Effector memory CD4-positive, alpha-beta T cell (primary cell): ENCODE results near the gene ARHGEF6.
A peak's percentile ranks its signal among the peaks of the same experiment; 100 is the strongest.

Experiments
- DNase-seq, 3 donors: peaks; one replicate each; pipeline ENCODE4 v3.0.0-alpha.2; 2020
- H3K27ac ChIP-seq: 2 replicates; pipeline ENCODE4 v1.7.0; 2013; ENCODE audit warnings: mild to moderate bottlenecking, low read length, moderate library complexity; ENCODE audit not compliant: insufficient read depth, poor library complexity, severe bottlenecking
- H3K27me3 ChIP-seq: replicated peaks from 2 replicates; pipeline ENCODE4 v1.7.0; 2013; ENCODE audit warnings: mild to moderate bottlenecking, low read length; ENCODE audit not compliant: insufficient read depth, control insufficient read depth, poor library complexity, severe bottlenecking
- H3K36me3 ChIP-seq: 2 replicates; pipeline ENCODE4 v1.7.0; 2013; ENCODE audit warnings: mild to moderate bottlenecking, low read length, moderate library complexity; ENCODE audit not compliant: control insufficient read depth, insufficient read depth
- H3K4me1 ChIP-seq: 2 replicates; pipeline ENCODE4 v1.7.0; 2013; ENCODE audit warnings: low read length, mild to moderate bottlenecking; ENCODE audit not compliant: control insufficient read depth, insufficient read depth, poor library complexity, severe bottlenecking
- H3K4me3 ChIP-seq: 2 replicates; pipeline ENCODE4 v1.7.0; 2013; ENCODE audit warnings: low read length, low read depth, mild to moderate bottlenecking; ENCODE audit not compliant: insufficient read depth, poor library complexity, severe bottlenecking
- H3K9me3 ChIP-seq: 2 replicates; pipeline ENCODE4 v1.7.0; 2013; ENCODE audit warnings: mild to moderate bottlenecking, low read length, moderate library complexity; ENCODE audit not compliant: control insufficient read depth

Gene ARHGEF6

GRCh38 chrX:136635235-136635634 is 145.5 kb downstream of the ARHGEF6 start:
- peak overlapping the region; percentile 62 for H3K27ac ChIP-seq
- no peak for DNase-seq
- H3K4me3 ChIP-seq = peak overlapping the region; percentile 30
- H3K9me3 ChIP-seq = no peaks in the 10 kb centered on the region
- H3K36me3 ChIP-seq = no peaks in the 10 kb centered on the region
- H3K27me3 ChIP-seq = no peaks in the 10 kb centered on the region
- H3K4me1 ChIP-seq = peaks cover 36% of the 10 kb centered on the region

- Histone ChIP-seq H3K27ac (peak overlapping the region; percentile 45), H3K36me3 (no peaks in the 10 kb centered on the region), H3K4me3 (no peak overlapping the region), H3K9me3 (no peaks in the 10 kb centered on the region), H3K27me3 (no peaks in the 10 kb centered on the region), H3K4me1 (peaks cover 44% of the 10 kb centered on the region)
- DNase-seq = no peak
These were observed 149.9 kb downstream of the ARHGEF6 start for GRCh38 chrX:136630881-136631280.

GRCh38 chrX:136629084-136629750 is 151.5 kb downstream of the ARHGEF6 start:
- H3K9me3 ChIP-seq = no peaks in the 10 kb centered on the region
- H3K27me3 ChIP-seq = no peaks in the 10 kb centered on the region
- no peak overlapping the region for H3K4me3 ChIP-seq
- no peaks in the 10 kb centered on the region for H3K36me3 ChIP-seq
- H3K27ac ChIP-seq = peak overlapping the region; percentile 51
- H3K4me1 ChIP-seq = peaks cover 33% of the 10 kb centered on the region
- DNase-seq = no peak

GRCh38 chrX:136627409-136627808 is 153.3 kb downstream of the ARHGEF6 start:
- H3K27me3 ChIP-seq = no peaks in the 10 kb centered on the region
- H3K4me1 ChIP-seq = peaks cover 28% of the 10 kb centered on the region
- no peak overlapping the region for H3K4me3 ChIP-seq
- H3K9me3 ChIP-seq = no peaks in the 10 kb centered on the region
- peak overlapping the region; percentile 33 for H3K27ac ChIP-seq
- no peaks in the 10 kb centered on the region for H3K36me3 ChIP-seq
- DNase-seq = peak in 2 of 3 donors; percentile 32 to 43

GRCh38 chrX:136626891-136627290 is 153.8 kb downstream of the ARHGEF6 start:
- H3K27ac ChIP-seq = peak overlapping the region; percentile 33
- no peaks in the 10 kb centered on the region for H3K9me3 ChIP-seq
- H3K27me3 ChIP-seq = no peaks in the 10 kb centered on the region
- peaks cover 27% of the 10 kb centered on the region for H3K4me1 ChIP-seq
- DNase-seq = no peak
- H3K36me3 ChIP-seq = no peaks in the 10 kb centered on the region
- H3K4me3 ChIP-seq = no peak overlapping the region

- Histone ChIP-seq H3K27me3 (no peaks in the 10 kb centered on the region), H3K9me3 (no peaks in the 10 kb centered on the region), H3K4me3 (no peak overlapping the region), H3K4me1 (peaks cover 27% of the 10 kb centered on the region), H3K27ac (peak overlapping the region; percentile 44), H3K36me3 (no peaks in the 10 kb centered on the region)
- DNase-seq = no peak
These were observed 154.5 kb downstream of the ARHGEF6 start for GRCh38 chrX:136626237-136626636.

GRCh38 chrX:136625246-136625645 is 155.5 kb downstream of the ARHGEF6 start:
- no peaks in the 10 kb centered on the region for H3K27me3 ChIP-seq
- peak overlapping the region; percentile 44 for H3K27ac ChIP-seq
- H3K4me1 ChIP-seq = peaks cover 23% of the 10 kb centered on the region
- H3K36me3 ChIP-seq = no peaks in the 10 kb centered on the region
- no peaks in the 10 kb centered on the region for H3K9me3 ChIP-seq
- H3K4me3 ChIP-seq = no peak overlapping the region
- no peak for DNase-seq

- Histone ChIP-seq H3K9me3 (no peaks in the 10 kb centered on the region), H3K36me3 (no peaks in the 10 kb centered on the region), H3K4me3 (no peak overlapping the region), H3K27ac (no peak overlapping the region), H3K4me1 (peaks cover 20% of the 10 kb centered on the region), H3K27me3 (no peaks in the 10 kb centered on the region)
- no peak for DNase-seq
These were observed 157.3 kb downstream of the ARHGEF6 start for GRCh38 chrX:136623396-136623795.

GRCh38 chrX:136622568-136622967 is 158.2 kb downstream of the ARHGEF6 start:
- Histone ChIP-seq H3K4me3 (no peak overlapping the region), H3K27me3 (no peaks in the 10 kb centered on the region), H3K4me1 (peaks cover 16% of the 10 kb centered on the region), H3K36me3 (no peaks in the 10 kb centered on the region), H3K9me3 (no peaks in the 10 kb centered on the region), H3K27ac (no peak overlapping the region)
- no peak for DNase-seq

GRCh38 chrX:136620780-136621179 is 160.0 kb downstream of the ARHGEF6 start:
- Histone ChIP-seq H3K27me3 (no peaks in the 10 kb centered on the region), H3K27ac (peak overlapping the region; percentile 71), H3K9me3 (no peaks in the 10 kb centered on the region), H3K4me3 (no peak overlapping the region), H3K4me1 (peaks cover 13% of the 10 kb centered on the region), H3K36me3 (no peaks in the 10 kb centered on the region)
- DNase-seq = no peak
